ENCODE results near the gene CYP26C1. TPM values are rescaled to one million over a fixed set of nuclear protein-coding genes. Genes with fewer than 3 reads are reported as not detected.

The CYP26C1 gene
- total RNA-seq, 1 experiment from 2014 or later, result 0.79 TPM

- H2BK15ac ChIP-seq (ENCODE audit: low read depth, low read length), result no peak overlapping the region
- no peak overlapping the region for H2BK20ac ChIP-seq (ENCODE audit: low read depth, low read length, poor library complexity, severe bottlenecking)
- Mint-ChIP-seq H3K9me3 (peaks cover 3 to 9% of the 10 kb centered on the region in 2 experiments; a peak in 3 of 5 replicates), H3K36me3 (ENCODE audit: insufficient read depth in 1 of 3, low read depth in 3 of 3) (peaks cover 0 to 18% (median 15%) of the 10 kb centered on the region in 3 experiments; a peak in 6 of 7 replicates), H3K4me3 (peak overlapping the region; percentile 34 to 67), H3K4me1 (peaks cover 41 to 53% of the 10 kb centered on the region in 2 experiments), H3K27me3 (ENCODE audit: low read depth) (peaks cover 97% of the 10 kb centered on the region), H3K27ac (no peak overlapping the region)
- H3K4me2 ChIP-seq (ENCODE audit: insufficient read depth, insufficient read length, low read length), result no peak overlapping the region
- no peak overlapping the region for H4K5ac ChIP-seq (ENCODE audit: insufficient read length, low read depth, low read length)
- no peaks in the 10 kb centered on the region for H4K20me1 ChIP-seq (ENCODE audit: control insufficient read depth, insufficient read depth, insufficient read length)
- H3K79me1 ChIP-seq (ENCODE audit: insufficient read depth, low read depth, low read length, poor library complexity, severe bottlenecking), result no peaks in the 10 kb centered on the region
- H3K9me3 ChIP-seq (ENCODE audit: control insufficient read depth, low read depth, low read length), result no peaks in the 10 kb centered on the region
- no peak overlapping the region for H3K23ac ChIP-seq (ENCODE audit: insufficient read length, low read depth, low read length)
- H3K9ac ChIP-seq (ENCODE audit: extremely low read depth, insufficient read length, low read length), result no peak overlapping the region
- H3K14ac ChIP-seq (ENCODE audit: insufficient read depth, low read length), result no peak overlapping the region
- no peaks in the 10 kb centered on the region for H3K79me2 ChIP-seq (ENCODE audit: insufficient read depth, low read length)
- H3K56ac ChIP-seq (ENCODE audit: insufficient read length, low read depth, low read length), result no peak overlapping the region
- no peak overlapping the region for H2BK12ac ChIP-seq (ENCODE audit: insufficient read length, low read depth, low read length)
- H3K4me1 ChIP-seq (ENCODE audit: insufficient read depth, low read length), result no peaks in the 10 kb centered on the region
- no peak overlapping the region for H2AK5ac ChIP-seq (ENCODE audit: insufficient read length, low read length)
- no peak overlapping the region for H3K27ac ChIP-seq (ENCODE audit: insufficient read length, low read depth, low read length)
- H2BK5ac ChIP-seq (ENCODE audit: insufficient read length, low read length), result no peak overlapping the region
- H4K91ac ChIP-seq (ENCODE audit: insufficient read length, low read depth, low read length), result no peak overlapping the region
- H4K8ac ChIP-seq (replicated peaks; ENCODE audit: insufficient read length, low read depth, low read length), result no peak overlapping the region
- H3K4ac ChIP-seq (ENCODE audit: low read depth, low read length), result no peak overlapping the region
- DNase-seq, result no peak
- H3K27me3 ChIP-seq (ENCODE audit: insufficient read depth, low read length), result peaks cover 96% of the 10 kb centered on the region
- WGBS (ENCODE audit: extremely low coverage, insufficient read length, low lambda C conversion rate), result no CpG with 5 or more reads among the region's 5 CpGs
- H3T11ph ChIP-seq (ENCODE audit: low read length), result no peak overlapping the region
- peaks cover 30% of the 10 kb centered on the region for H3K23me2 ChIP-seq (ENCODE audit: insufficient read length, low read depth, low read length, poor library complexity, severe bottlenecking)
- TF ChIP-seq CTCF (conservative IDR thresholded peaks at IDR 0.05), result no peak
- H2AFZ ChIP-seq (ENCODE audit: low read length), result no peak overlapping the region
- no peak overlapping the region for H2BK120ac ChIP-seq (ENCODE audit: low read depth, low read length, poor library complexity, severe bottlenecking)
- H3K18ac ChIP-seq (ENCODE audit: insufficient read length, low read depth, low read length), result no peak overlapping the region
These were observed 10.0 kb downstream of the CYP26C1 start for GRCh38 chr10:93070378-93071176.

All from H9 (cell line).